SK-N-SH (cell line): ENCODE data around the gene ZFAND6. TPM values are rescaled to one million over a fixed set of nuclear protein-coding genes. Genes with fewer than 3 reads are reported as not detected.

Experiments
- CTCF ChIA-PET: fragments of 300-600, 350-600 bp; formaldehyde crosslinking; extraction: SDS; loops from one replicate; lab custom pipeline; 2021; lab: Yijun Ruan, JAX
- POLR2A ChIA-PET: fragments of 350-600 bp; sonication (Branson Sonifier 250); formaldehyde crosslinking; extraction: SDS; loops from one replicate; lab custom pipeline; 2020; ENCODE audit warnings: antibody characterized with exemption, inconsistent platforms; lab: Yijun Ruan, JAX
- DNase-seq: peaks from one replicate; pipeline ENCODE4 v3.0.0; 2012
- H2AFZ ChIP-seq: fragments of 200-600 bp; sonication (generic); 2 replicates; pipeline ENCODE4 v1.8.1; 2016; ENCODE audit warnings: antibody characterized with exemption, mild to moderate bottlenecking, low read depth
- H3F3A ChIP-seq: fragments of 200-600 bp; sonication (generic); replicated peaks from 2 replicates; pipeline ENCODE3; 2016; ENCODE audit warnings: antibody characterized with exemption, mild to moderate bottlenecking; ENCODE audit not compliant: insufficient read depth
- H3K27ac ChIP-seq, 2 experiments: fragments of 200-500 bp in 1 of 2; fragments of 200-600 bp in 1 of 2; sonication (Bioruptor generic) in 1 of 2; sonication (generic), shearing (Covaris generic) in 1 of 2; 2 replicates each; pipeline versions ENCODE4 v1.5.1 to v1.6.1; 2014 to 2016; ENCODE audit warnings: low read depth in 2 of 2, inconsistent platforms in 1 of 2, low read length in 1 of 2, mild to moderate bottlenecking in 1 of 2, mixed read lengths in 1 of 2
- H3K27me3 ChIP-seq: fragments of 200-600 bp; sonication (generic), shearing (Covaris generic); 2 replicates; pipeline ENCODE4 v1.6.1; 2016; ENCODE audit warnings: mixed run types; ENCODE audit not compliant: insufficient read depth
- H3K36me3 ChIP-seq, 2 experiments: fragments of 200-500 bp in 1 of 2; fragments of 200-600 bp in 1 of 2; sonication (Bioruptor generic) in 1 of 2; sonication (generic) in 1 of 2; replicated peaks in 1 of 2; 2 replicates each; pipeline versions ENCODE3 to v1.5.1; 2014 to 2016; ENCODE audit warnings: low read length in 1 of 2, mild to moderate bottlenecking in 1 of 2; ENCODE audit not compliant: insufficient read depth in 2 of 2, control insufficient read depth in 1 of 2
- H3K4me1 ChIP-seq, 2 experiments: fragments of 200-500 bp in 1 of 2; fragments of 200-600 bp in 1 of 2; sonication (Bioruptor generic) in 1 of 2; sonication (generic), shearing (Covaris generic) in 1 of 2; 2 replicates each; pipeline versions ENCODE4 v1.5.1 to v1.6.1; 2014 to 2016; ENCODE audit warnings: low read depth in 1 of 2, low read length in 1 of 2, mixed run types in 1 of 2; ENCODE audit not compliant: insufficient read depth in 2 of 2, control insufficient read depth in 1 of 2
- H3K4me2 ChIP-seq: fragments of 200-600 bp; sonication (generic), shearing (Covaris generic); 2 replicates; pipeline ENCODE4 v1.6.1; 2017; ENCODE audit warnings: mixed run types
- H3K4me3 ChIP-seq, 2 experiments: fragments of 200-500 bp in 1 of 2; fragments of 200-600 bp in 1 of 2; sonication (Bioruptor generic) in 1 of 2; sonication (generic), shearing (Covaris generic) in 1 of 2; 2 replicates each; pipeline versions ENCODE4 v1.5.1 to v1.8.1; 2014 to 2016; ENCODE audit warnings: low read depth in 2 of 2, inconsistent platforms in 1 of 2, low read length in 1 of 2, mild to moderate bottlenecking in 1 of 2, mixed read lengths in 1 of 2, moderate library complexity in 1 of 2
- H3K79me2 ChIP-seq: fragments of 200-600 bp; sonication (generic); 2 replicates; pipeline ENCODE4 v1.8.1; 2017; ENCODE audit warnings: mild to moderate bottlenecking; ENCODE audit not compliant: insufficient read depth
- H3K9ac ChIP-seq: fragments of 200-600 bp; sonication (generic); 2 replicates; pipeline ENCODE4 v1.6.1; 2017; ENCODE audit warnings: mixed run types
- H3K9me2 ChIP-seq: fragments of 200-600 bp; sonication (generic); 2 replicates; pipeline ENCODE4 v1.6.1; 2017; ENCODE audit warnings: mixed run types
- H3K9me3 ChIP-seq: fragments of 200-600 bp; sonication (generic); 2 replicates; pipeline ENCODE4 v1.6.1; 2017; ENCODE audit warnings: mixed run types, mild to moderate bottlenecking, moderate library complexity
- H4K20me1 ChIP-seq: fragments of 200-600 bp; sonication (generic); 2 replicates; pipeline ENCODE4 v1.6.1; 2017; ENCODE audit warnings: mild to moderate bottlenecking, mixed run types; ENCODE audit not compliant: insufficient read depth
- EZH2phosphoT487 ChIP-seq: fragments of 200-600 bp; sonication (generic); IDR thresholded peaks from 2 replicates; pipeline ENCODE4 v1.6.1; 2017; ENCODE audit warnings: low read depth, mixed run types, mild to moderate bottlenecking, antibody characterized with exemption, moderate library complexity, borderline replicate concordance
- FOXJ3 ChIP-seq: sonication (generic); formaldehyde crosslinking; IDR thresholded peaks from 2 replicates; pipeline ENCODE4 v1.5.1; 2020; ENCODE audit warnings: mild to moderate bottlenecking, missing genetic modification reagents
- FOXM1 ChIP-seq: IDR thresholded peaks from 2 replicates; pipeline ENCODE4 v1.4.0; 2012; ENCODE audit warnings: low read depth, mild to moderate bottlenecking
- GABPA ChIP-seq: IDR thresholded peaks from 2 replicates; pipeline ENCODE4 v1.4.0; 2012; ENCODE audit warnings: low read depth, mild to moderate bottlenecking
- GATA2 ChIP-seq: sonication (generic); formaldehyde crosslinking; IDR thresholded peaks from 2 replicates; pipeline ENCODE4 v1.5.0; 2020; ENCODE audit warnings: mild to moderate bottlenecking, missing genetic modification reagents
- JUND ChIP-seq: IDR thresholded peaks from 2 replicates; pipeline ENCODE4 v1.4.0; 2012
- MXI1 ChIP-seq: IDR thresholded peaks from 2 replicates; pipeline ENCODE4 v1.6.1; 2012; ENCODE audit warnings: mild to moderate bottlenecking, low read depth, low read length, improper control_type of control experiment
- POLR2AphosphoS5 ChIP-seq: IDR thresholded peaks from 2 replicates; pipeline ENCODE4 v1.6.1; 2012; ENCODE audit warnings: low read depth, low read length
- RAD21 ChIP-seq: IDR thresholded peaks from 2 replicates; pipeline ENCODE4 v1.6.1; 2012; ENCODE audit warnings: mild to moderate bottlenecking, low read length
- RCOR1 ChIP-seq: fragments of 150-350 bp; IDR thresholded peaks from 2 replicates; pipeline ENCODE4 v1.6.1; 2017; ENCODE audit warnings: antibody characterized with exemption, low read length
- RXRA ChIP-seq: IDR thresholded peaks from 2 replicates; pipeline ENCODE4 v1.4.0; 2012; ENCODE audit warnings: low read depth, mild to moderate bottlenecking, borderline replicate concordance
- SIN3A ChIP-seq: IDR thresholded peaks from 2 replicates; pipeline ENCODE4 v1.6.1; 2012; ENCODE audit warnings: low read depth, mild to moderate bottlenecking, low read length, moderate library complexity, borderline replicate concordance
- SMC3 ChIP-seq: IDR thresholded peaks from 2 replicates; pipeline ENCODE4 v1.6.1; 2012; ENCODE audit warnings: low read depth, low read length, improper control_type of control experiment
- TEAD4 ChIP-seq: IDR thresholded peaks from 2 replicates; pipeline ENCODE4 v1.4.0; 2012; ENCODE audit warnings: mild to moderate bottlenecking, borderline replicate concordance; ENCODE audit not compliant: insufficient read depth
- WGBS: methylation state at CpG from one replicate; pipeline ENCODE4 v1.1.6; 2017; ENCODE audit warnings: low lambda C conversion rate; 5-methylcytosine and 5-hydroxymethylcytosine counted together
- polyA plus RNA-seq, 3 experiments: library from polyadenylated mRNA; depleted of rRNA; stranded (reverse); fragments of >200 nt; gene quantifications; 2 replicates each; pipeline ENCODE4 v1.2.3, GENCODE V29; 2012
- TF ChIP-seq, protein P1 (sequence below): IDR thresholded peaks from 2 replicates; pipeline ENCODE4; 2012
- TF ChIP-seq, protein P2 (sequence below): IDR thresholded peaks from 2 replicates; pipeline ENCODE4 v1.4.0; 2012; ENCODE audit warnings: low read depth, borderline replicate concordance
- TF ChIP-seq, protein P3 (sequence below): fragments of 150-350 bp; IDR thresholded peaks from 2 replicates; pipeline ENCODE4 v1.6.1; 2016; ENCODE audit warnings: mild to moderate bottlenecking, low read depth, low read length
- TF ChIP-seq, protein P4 (sequence below): IDR thresholded peaks from 2 replicates; pipeline ENCODE4 v1.4.0; 2012; ENCODE audit warnings: low read depth, borderline replicate concordance

ZFAND6 gene
- polyA plus RNA-seq, 1 of the 3 experiments (the other 2 are of a cell fraction), result 90.1 TPM

DNA sequence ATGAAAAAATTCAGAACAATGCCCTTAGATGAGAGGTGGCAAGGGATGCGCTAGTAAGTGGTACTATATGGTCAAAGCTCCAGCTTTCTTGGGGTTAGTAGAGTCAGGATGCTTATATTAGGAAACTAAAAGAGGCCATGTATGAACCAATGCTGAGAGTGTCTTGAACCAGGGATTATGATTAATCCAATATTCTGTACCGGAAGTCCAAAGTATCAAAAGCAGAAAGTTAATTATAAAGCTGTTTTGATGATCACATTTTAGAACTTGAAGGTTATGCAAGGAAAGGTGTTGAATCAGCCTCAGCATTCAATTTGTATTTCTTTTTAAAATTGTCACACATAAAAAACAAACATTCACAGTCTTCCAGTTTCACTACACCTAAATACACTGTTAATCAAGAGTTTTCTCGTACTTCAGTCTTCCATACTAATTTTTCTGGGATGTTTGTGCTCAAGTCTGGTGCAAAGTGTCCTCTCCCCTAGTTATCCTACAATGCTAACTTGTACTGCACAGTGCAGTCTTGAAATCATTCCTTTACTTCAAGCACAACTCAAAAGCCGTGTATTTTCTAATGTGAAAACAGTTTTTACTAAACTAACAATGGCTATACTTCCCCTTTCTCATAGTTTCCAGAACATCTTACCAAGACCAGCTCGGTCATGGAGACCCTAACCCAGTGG, 82.6 kb downstream of the ZFAND6 start:
- TF ChIP-seq RCOR1 (no peak), SIN3A (no peak)
- 91% methylated on average over 5 of the region's 5 CpGs for WGBS
- Histone ChIP-seq H3K9me3 (no peaks in the 10 kb centered on the region), H3K9ac (no peak overlapping the region), H3K9me2 (no peaks in the 10 kb centered on the region), H3K79me2 (no peaks in the 10 kb centered on the region), H3K4me2 (no peak overlapping the region), H3K27me3 (no peaks in the 10 kb centered on the region), H3F3A (no peaks in the 10 kb centered on the region), H4K20me1 (no peaks in the 10 kb centered on the region), H3K4me1 (no peaks in the 10 kb centered on the region), H2AFZ (no peak overlapping the region), H3K27ac (no peak overlapping the region), H3K36me3 (peaks cover 5 to 8% of the 10 kb centered on the region in 2 experiments), H3K4me3 (no peak overlapping the region)
- CTCF ChIA-PET, result no interaction called here
- DNase-seq, result no peak
- POLR2A ChIA-PET, result no interaction called here

DNA sequence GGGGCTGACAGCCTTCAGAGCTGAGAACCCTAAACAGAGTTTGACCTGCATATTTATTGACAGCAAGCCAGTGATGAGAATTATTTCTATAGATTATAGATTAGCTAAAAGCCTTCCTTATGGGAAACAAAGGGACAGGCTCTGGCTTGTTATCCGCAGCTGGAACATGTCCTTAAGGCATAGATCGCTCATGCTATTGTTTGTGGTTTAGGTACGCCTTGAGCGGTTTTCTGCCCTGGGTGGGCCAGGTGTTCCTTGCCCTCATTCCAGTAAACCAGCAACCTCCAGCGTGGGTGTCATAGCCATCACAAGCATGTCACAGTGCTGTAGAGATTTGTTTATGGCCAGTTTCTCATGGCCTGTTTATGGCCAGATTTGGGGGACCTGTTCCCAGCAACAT, 83.2 kb downstream of the ZFAND6 start:
- CTCF ChIA-PET, result no interaction called here
- Histone ChIP-seq H3K4me1 (no peaks in the 10 kb centered on the region), H3K27ac (no peak overlapping the region), H3K9me2 (no peaks in the 10 kb centered on the region), H2AFZ (no peak overlapping the region), H3F3A (no peaks in the 10 kb centered on the region), H3K4me3 (no peak overlapping the region)
- WGBS, result 100% methylated on average over 4 of the region's 5 CpGs
- TF ChIP-seq TEAD4 (no peak), EZH2phosphoT487 (no peak), FOXM1 (no peak), GABPA (no peak), RXRA (no peak), POLR2AphosphoS5 (no peak), GATA2 (CRISPR knock-in tag) (no peak), JUND (no peak), RAD21 (no peak), FOXJ3 (CRISPR knock-in tag) (no peak), RCOR1 (no peak), MXI1 (no peak), SMC3 (no peak)
- TF ChIP-seq, protein P1, sequence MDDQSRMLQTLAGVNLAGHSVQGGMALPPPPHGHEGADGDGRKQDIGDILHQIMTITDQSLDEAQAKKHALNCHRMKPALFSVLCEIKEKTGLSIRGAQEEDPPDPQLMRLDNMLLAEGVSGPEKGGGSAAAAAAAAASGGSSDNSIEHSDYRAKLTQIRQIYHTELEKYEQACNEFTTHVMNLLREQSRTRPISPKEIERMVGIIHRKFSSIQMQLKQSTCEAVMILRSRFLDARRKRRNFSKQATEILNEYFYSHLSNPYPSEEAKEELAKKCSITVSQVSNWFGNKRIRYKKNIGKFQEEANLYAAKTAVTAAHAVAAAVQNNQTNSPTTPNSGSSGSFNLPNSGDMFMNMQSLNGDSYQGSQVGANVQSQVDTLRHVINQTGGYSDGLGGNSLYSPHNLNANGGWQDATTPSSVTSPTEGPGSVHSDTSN, result no peak
- TF ChIP-seq, protein P2, sequence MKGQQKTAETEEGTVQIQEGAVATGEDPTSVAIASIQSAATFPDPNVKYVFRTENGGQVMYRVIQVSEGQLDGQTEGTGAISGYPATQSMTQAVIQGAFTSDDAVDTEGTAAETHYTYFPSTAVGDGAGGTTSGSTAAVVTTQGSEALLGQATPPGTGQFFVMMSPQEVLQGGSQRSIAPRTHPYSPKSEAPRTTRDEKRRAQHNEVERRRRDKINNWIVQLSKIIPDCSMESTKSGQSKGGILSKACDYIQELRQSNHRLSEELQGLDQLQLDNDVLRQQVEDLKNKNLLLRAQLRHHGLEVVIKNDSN, result no peak
- TF ChIP-seq, protein P3, sequence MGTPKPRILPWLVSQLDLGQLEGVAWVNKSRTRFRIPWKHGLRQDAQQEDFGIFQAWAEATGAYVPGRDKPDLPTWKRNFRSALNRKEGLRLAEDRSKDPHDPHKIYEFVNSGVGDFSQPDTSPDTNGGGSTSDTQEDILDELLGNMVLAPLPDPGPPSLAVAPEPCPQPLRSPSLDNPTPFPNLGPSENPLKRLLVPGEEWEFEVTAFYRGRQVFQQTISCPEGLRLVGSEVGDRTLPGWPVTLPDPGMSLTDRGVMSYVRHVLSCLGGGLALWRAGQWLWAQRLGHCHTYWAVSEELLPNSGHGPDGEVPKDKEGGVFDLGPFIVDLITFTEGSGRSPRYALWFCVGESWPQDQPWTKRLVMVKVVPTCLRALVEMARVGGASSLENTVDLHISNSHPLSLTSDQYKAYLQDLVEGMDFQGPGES, result no peak
- TF ChIP-seq, protein P4, sequence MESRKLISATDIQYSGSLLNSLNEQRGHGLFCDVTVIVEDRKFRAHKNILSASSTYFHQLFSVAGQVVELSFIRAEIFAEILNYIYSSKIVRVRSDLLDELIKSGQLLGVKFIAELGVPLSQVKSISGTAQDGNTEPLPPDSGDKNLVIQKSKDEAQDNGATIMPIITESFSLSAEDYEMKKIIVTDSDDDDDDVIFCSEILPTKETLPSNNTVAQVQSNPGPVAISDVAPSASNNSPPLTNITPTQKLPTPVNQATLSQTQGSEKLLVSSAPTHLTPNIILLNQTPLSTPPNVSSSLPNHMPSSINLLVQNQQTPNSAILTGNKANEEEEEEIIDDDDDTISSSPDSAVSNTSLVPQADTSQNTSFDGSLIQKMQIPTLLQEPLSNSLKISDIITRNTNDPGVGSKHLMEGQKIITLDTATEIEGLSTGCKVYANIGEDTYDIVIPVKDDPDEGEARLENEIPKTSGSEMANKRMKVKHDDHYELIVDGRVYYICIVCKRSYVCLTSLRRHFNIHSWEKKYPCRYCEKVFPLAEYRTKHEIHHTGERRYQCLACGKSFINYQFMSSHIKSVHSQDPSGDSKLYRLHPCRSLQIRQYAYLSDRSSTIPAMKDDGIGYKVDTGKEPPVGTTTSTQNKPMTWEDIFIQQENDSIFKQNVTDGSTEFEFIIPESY, result no peak
- TF ChIP-seq, all 33 proteins: peak for 0
- no peak overlapping the region for H3K4me2 ChIP-seq
- POLR2A ChIA-PET, result no interaction called here
- no peaks in the 10 kb centered on the region for H4K20me1 ChIP-seq
- no peaks in the 10 kb centered on the region for H3K9me3 ChIP-seq
- peaks cover 0 to 8% of the 10 kb centered on the region in 2 experiments for H3K36me3 ChIP-seq
- no peak overlapping the region for H3K9ac ChIP-seq
- no peak for DNase-seq
- no peaks in the 10 kb centered on the region for H3K27me3 ChIP-seq
- no peaks in the 10 kb centered on the region for H3K79me2 ChIP-seq
